NCI-H187 treated with DMSO at 0.1 percent for 48 hours (cell line): ENCODE data around the gene ELF1.
"Not testable (repeated sequence)": the region's sequence is repeated elsewhere in the genome, so short reads cannot be mapped to it uniquely, and the experiment has no call there.

ENCODE experiments used
- DNase-seq: peaks from one replicate; lab custom pipeline; 2025; lab: John Stamatoyannopoulos, UW

Gene ELF1

DNA sequence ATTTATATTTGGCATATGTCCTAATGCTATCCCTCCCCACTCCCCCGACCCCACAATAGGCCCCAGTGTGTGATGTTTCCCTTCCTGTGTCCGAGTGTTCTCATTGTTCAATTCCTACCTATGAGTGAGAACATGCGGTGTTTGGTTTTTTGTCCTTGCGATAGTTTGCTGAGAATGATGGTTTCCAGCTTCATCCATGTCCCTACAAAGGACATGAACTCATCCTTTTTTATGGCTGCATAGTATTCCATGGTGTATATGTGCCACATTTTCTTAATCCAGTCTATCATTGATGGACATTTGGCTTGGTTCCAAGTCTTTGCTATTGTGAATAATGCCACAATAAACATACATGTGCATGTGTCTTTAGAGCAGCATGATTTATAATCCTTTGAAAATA, 23.3 kb upstream of the ELF1 start:
- DNase-seq = not testable (repeated sequence)

DNA sequence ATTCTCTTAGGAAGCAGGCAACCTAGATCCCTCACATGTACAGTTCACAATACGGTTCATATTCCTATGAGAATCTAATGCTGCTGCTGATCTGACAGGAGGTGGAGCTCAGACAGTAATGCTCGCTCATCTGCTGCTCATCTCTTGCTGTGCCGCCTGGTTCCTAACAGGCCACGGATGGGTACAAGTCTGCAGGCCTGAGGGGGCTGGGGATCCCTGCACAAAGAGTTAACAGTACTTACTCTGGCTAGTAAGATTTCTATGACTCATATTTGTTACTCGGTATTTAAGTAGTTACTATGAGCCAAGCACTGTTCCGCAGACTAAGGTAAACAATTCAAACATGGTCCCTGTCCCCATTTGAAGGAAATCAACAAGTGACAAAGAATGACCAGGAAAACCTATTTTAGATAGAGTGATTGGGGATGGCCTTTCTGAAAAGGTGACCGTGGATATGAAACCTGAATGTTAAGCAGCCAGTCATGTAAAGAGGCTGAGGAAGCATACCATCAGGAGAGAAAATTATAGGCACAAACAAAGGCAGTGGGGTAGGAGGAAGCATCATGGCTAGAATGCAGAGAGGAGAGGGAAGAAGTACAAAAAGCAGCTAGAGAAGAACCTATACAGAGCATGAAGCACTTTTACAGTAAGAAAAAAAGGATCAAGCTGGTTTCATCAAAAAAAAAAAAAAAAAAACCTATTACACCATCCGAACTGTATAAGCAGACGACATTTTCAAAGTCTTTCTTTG, 21.6 kb upstream of the ELF1 start:
- no peak for DNase-seq

DNA sequence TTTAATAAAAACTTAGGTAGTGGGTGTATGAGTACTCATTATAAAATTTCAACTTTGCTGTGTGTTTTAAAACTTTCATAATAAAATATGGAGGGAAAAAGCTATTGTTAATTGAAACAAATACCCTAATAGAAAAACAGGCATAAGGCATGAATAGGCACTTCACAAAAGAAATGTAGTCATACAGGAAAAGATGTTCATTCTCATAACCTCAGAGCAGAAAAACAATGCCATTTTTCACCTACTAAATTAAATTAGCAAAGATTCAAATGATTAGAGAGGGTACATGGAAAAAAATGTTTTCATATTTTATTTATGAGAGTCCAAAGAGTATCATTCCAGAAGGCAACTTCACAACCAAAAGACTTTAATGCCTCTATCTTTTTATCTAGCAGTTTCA, 20.6 kb upstream of the ELF1 start:
- no peak for DNase-seq

DNA sequence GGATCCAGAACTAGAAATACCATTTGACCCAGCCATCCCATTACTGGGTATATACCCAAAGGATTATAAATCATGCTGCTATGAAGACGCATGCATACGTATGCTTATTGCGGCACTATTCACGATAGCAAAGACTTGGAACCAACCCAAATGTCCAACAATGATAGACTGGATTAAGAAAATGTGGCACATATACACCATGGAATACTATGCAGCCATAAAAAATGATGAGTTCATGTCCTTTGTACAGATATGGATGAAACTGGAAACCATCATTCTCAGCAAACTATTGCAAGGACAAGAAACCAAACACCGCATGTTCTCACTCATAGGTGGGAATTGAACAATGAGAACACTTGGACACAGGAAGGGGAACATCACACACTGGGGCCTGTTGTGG, 17.4 kb upstream of the ELF1 start:
- not testable (repeated sequence) for DNase-seq

DNA sequence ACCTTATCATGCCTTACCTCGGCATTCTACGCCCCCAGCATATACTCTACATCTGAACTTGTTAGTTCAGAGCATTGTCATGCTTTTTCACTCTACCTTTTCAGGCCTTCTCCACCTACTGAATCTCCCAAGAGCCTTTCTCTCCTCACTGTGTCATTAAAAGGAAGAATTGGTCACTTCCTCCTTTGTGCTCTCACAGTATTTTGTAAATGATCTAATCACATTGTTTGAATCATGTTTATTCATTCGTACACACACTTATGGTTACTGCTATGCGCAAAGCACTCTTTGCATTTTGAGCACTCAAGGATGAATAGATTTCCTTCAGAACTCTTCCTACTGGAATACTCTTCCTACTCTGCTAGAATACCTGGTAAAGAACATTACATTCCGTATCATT, 15.8 kb upstream of the ELF1 start:
- no peak for DNase-seq

DNA sequence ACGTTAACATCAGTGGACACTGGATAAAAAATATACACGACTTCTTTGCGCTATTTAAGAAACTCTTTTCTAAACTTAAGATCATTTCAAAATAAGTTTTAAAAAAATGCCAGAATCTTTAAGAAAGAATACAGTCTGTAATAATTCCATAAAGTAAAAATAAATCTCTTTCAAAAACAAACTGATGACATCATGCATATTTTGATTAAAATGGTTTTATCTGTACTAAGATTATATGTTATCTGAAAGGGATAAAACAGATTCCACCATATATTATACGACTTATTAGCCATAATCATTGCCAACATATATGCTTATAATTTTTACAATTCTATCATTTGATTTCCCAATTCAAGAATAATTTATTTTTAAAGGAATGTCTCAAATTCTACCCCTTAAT, 15.3 kb upstream of the ELF1 start:
- no peak for DNase-seq

DNA sequence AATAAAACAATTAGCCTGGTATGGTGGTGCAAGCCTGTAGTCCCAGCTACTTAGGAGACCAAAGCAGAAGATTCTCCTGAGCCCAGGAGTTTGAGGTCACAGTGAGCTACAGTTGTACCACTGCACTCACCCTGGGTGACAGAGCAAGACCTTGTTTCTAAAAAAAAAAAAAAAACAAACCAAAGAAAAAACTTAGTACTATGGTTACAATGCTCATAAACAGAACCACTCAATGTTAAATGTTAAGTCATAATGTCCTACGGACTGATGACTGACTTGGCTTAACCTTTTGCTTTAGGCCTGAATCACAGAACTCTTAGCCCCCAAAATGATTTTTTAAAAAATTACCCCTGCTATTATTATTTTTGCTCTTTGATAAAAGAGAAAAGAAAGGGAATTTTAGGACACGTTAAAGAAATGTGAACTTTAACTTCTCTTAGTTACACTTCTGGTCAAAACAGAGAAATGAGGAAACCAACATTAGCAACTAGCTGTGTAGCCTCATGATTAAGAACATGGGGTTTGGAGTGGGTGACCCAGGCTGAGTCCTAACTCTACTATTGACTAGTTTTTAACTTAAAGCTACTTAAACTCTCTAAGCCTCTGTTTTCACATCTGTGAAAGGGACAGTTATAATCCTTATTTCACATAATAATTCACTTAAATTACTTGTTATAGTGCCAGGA, 13.7 kb upstream of the ELF1 start:
- DNase-seq = no peak

DNA sequence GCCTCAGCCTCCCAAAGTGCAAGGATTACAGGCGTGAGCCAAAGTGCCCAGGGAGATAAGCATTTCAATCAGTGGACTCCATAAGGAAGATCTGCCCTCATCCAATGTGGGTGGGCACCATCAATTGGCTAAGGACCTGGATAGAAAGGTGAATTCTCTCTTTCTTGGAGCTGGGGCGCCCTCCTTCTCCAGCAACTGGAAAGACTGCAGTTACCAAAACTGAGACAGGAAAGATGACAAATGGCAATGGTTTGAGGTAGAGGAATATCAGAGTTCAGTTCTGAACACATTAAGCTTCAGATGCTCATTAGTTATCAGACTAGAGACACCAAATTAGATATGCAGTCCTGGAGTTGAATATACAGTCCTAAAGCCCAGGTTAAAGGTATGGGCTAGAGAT, 10.5 kb upstream of the ELF1 start:
- no peak for DNase-seq

DNA sequence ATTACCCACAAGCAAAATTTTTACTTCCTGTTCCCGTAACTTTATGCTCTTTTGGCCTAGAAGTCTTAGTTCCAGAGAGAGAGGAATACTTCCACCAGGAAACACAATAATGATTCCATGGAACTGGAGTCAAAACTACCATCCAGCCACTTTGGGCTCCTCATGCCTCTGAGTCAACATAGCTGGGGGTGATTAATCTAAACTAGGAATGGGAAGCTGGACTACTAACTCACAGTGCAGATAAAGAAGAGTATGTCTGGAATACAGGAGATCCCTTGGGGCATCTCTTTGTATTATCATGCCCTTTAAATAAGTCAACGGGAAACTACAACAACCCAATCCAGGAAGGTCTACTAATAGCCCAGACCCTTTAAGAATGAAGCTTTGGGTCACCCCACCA, 8.9 kb upstream of the ELF1 start:
- no peak for DNase-seq

DNA sequence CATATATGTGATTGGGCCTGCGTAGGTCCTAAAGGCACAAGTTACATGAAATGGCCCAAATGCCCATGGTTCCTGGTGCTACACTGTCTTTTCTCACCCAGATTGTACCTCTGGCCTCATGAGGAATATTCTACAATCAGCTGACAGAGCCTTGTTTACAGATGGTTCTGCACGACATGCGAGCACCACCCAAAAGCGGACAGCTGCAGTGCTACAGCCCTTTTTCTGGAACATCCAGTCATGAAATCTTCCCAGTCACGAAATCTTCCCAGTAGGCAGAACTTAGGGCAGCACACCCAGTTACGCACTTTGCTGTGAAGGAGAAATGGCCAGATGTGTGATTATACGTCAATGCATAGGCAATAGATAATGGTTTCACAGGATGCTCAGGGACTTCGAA, 7.7 kb upstream of the ELF1 start:
- no peak for DNase-seq

DNA sequence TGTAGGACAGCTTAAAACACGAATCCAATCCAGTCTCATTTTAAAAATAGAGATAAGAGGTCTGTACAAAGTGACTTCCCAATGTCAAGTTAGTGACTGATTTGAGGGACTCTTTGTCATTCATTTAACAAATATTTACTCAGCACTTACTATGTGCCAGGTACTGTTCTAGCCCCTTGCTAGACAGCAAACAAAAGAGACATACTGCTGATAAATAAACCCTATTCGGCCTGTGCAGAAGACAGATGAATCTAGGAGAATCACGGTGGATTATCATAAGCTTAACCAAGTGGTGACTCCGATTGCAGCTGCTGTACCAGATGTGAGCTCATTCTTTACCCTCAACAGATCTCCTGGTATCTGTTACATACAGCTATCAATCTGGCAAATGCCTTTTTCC, 6.4 kb upstream of the ELF1 start:
- no peak for DNase-seq

DNA sequence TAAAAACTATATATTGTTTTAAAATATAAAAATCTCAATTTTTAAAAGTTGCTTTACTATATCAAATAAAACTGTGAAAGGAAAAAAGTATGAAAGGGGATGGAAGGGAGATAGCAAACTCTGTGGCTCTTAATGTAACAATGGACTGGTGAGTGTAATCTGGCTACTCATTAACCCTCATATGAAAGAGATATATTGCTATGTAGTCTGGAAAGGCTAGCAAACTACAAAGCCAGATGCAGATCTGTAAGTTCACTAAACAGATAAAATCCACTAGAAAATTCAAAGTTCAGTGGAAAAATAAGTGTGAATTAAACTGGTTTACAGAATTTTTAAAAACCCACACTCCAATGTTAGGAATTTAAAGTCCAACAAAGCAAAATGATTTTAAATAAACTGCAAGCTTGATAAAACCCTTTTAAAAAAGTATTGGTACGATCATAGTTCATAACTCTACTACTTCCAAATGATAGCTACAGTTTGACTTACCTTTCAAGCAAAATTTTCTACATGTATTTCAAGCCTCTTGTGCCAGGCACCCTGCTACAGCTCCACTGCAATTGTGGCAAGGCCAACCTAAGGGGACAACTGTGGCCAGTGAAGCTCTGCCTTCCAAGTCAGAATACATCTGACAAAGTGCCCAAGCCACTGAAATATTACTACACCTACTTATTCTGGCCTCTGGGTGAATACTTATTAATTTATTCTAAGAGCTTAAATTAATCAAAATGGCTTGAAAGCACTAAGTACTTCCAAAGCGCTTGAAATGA, 647 bp upstream of the ELF1 start:
- DNase-seq = no peak

DNA sequence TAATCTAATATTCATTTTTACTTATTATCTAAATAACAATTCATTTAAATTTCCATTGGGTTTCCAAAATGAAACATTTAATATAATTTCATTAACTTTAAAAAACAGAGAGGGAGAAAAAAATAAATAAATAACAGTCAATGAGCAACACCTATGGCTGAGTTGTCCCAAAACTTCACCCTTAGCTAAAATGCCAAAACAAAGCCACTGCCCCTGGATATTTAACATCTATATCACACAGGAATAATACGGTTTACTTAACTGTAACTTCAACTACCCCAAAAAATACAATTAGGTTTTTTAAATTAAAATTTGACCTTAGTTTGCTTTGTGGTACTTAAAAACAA, 541 bp downstream of the ELF1 start:
- no peak for DNase-seq

DNA sequence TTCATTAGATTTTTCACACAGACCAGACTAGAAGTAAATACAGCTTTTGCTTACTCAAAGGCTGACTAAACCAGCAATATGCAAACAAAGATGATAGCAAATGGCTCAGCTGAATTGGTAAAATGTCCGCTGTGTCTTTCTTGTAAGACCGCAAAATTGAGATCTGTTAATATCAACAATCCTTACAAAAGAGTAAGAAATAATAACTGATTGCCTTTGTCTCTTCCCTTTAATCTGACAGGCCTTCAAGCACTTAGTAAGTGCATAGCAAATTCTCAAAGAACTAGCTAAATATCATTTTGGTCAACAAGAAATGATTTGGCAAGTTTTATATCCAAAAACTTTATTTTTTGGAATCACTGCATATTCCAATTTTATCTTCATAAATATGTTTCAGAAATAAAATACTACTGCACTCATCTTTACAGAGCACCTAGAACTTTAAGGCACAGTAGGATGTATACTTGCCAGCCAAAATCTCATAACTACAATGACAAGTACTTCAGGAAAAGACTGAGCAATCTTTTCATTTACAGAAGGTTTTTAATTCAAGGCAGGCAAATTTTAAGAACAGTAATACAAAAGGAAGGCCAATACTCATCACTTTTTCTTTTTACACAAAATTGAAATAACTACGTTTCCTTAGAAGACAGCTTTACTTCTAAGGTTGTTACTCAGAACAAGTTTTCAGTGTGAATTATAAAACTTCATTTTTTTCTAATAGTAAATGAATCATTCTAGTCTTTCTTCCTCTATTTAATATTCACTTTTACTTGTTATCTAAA, 1.1 kb downstream of the ELF1 start:
- DNase-seq = no peak

DNA sequence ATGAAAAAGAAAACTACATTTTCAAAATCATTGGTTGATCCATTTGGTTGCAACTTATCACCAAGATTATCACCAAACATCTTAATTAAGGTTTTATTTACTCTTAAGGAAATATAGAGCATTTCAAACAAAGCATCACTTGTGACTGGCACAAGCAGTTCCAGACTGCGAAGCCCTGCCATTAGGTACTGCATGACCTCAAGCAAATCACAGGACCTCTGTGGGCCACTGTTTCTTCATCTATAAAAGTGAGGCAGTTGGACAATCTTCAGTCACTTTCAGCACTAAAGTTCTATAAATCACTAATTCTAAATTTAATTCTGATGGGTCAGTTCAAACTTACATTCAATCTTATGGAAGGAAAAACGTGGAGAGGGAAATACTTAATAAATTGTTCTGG, 2.0 kb downstream of the ELF1 start:
- DNase-seq = no peak

DNA sequence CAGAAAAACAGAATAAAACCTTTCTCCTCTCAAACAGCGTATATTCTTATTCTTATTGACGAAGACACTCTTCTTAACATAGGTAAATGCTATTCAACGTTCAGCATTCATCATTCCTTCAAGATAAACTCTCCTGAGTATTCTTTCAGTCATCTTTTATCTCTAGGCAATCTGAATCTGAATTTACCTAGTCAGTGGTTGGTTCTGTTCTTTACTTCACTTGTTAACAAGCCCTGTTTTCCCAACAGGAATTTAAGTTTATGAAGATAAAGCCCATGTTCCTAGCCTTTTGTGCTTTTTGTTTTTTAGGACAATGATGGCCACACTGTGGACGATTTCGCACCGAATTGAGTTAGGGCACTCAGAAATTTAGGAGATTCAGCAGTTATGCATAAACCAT, 3.2 kb downstream of the ELF1 start:
- no peak for DNase-seq

DNA sequence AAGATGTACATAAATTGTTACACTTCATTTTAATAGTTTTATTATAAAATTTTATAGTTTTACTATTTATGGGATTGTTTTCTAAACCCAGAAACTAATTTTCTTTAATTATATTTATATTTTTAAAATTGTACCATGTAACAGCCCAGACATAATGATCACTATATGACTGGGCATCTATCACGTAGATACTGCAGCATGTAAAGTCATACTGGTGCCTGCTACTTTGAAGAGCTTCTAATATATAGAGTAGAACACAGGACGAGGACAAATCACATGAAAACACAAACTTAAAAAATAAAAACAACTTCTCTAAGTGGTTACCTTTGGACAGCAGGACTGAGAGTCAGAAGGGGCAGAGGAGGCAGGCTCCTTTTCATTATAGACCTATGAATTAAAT, 5.3 kb downstream of the ELF1 start:
- no peak for DNase-seq

DNA sequence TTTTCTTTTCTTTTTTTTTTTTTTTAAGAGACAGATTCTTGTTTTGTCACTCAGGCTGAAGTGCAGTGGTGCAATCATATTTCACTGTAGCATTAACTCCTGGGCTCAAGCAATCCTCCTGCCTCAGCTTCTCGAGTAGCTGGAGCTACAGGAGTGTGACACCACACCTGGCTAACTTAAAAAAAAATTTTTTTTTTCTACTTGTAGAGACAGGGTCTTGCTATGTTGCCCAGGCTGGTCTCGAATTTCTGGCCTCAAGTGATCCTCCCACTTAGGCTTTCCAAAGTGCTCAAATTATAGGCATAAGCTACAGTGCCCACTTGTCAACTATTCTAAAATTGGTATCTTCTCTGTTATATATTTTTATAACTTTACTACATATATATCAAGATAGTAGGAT, 6.6 kb downstream of the ELF1 start:
- no peak for DNase-seq

DNA sequence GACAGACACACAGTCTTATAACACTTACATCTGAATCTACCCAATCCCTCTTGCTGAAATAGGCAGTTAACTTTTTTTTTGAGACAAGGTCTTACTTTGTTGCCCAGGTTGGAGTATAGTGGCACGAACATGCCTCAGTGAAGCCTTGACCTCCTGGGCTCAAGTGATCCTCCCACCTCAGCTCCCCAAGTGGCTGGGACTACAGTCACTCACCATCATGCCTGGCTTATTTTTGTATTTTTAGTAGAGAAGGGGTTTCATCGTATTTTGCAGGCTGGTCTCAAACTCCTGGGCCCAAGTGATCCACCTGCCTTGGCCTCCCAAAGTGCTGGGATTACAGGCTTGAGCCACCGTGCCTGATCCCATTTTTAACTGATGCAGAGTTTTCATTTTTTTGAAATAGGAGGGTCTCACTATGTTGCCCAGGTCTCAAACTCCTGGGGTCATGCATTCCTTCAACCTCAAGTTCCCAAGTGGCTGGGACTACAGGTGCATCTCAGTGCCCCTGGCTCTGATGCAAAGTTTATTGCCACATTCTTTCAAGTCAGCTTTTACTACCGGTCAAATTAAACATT, 7.6 kb downstream of the ELF1 start:
- no peak for DNase-seq

DNA sequence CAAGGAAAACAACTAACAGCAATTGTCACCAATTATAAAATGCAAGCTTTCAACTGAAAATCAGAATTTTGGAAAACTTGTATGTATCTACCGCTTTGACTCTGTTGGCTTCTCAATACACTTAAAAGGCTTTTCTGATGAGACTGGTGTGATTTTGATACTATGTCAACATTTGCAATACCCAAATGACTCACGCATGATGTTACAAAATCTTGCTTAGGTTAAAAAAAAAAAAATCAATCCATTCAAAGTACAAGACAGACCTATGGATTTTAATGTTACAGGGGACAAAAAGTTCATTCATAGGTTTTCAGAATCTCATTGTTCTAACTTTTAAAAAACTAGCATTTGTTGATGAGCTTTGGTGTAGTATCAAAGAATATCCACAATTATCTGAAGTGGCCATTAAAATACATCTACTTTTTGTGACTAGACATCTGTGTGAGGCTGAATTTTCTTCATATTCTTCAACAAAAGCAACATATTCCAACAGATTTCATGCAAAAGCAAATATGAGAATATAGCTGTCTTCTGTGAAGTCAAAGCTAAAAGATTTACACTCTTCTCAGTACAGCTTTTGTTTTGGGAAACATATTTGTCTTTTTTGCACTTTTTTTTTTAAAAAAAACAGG, 10.7 kb downstream of the ELF1 start:
- DNase-seq = no peak

DNA sequence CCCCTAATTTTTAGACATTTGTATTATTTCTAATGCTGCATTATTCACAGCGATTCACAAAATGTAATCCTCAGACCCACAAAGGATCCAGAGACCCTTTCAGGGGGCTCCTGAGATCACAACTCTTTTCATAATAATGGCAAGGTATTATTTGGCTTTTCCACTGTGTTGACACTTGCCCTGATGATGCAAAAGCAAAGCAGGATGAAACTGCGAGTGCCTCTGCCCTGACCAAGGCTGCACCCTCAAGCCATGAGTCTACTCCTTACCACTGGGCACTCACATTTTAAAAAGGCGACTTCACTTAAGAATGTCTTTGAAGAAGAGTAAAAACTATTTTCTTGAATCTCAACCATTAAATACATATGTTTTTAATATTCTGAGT, 11.4 kb downstream of the ELF1 start:
- no peak for DNase-seq
